K562 (cell line): ENCODE measurements around the gene RBMX. TPM values are rescaled to one million over a fixed set of nuclear protein-coding genes. Genes with fewer than 3 reads are reported as not detected.

Source experiments
- ATAC-seq: fragments of 200-7000 bp; cut with Tn5 transposase; 3 replicates; pipeline ENCODE4 v1.9.1; 2020; ENCODE audit warnings: moderate library complexity
- BruUV-seq: library from RNA; stranded (reverse); fragments of 400-500 nt; replicated peaks from 2 replicates; lab custom pipeline; 2021; lab: Mats Ljungman, UMichigan
- CTCF ChIA-PET: fragments of 300-600 bp; formaldehyde crosslinking; extraction: SDS; loops from one replicate; lab custom pipeline; 2021; ENCODE audit warnings: low intra/inter-chr PET ratio; lab: Yijun Ruan, JAX
- POLR2A ChIA-PET: fragments of 300-600, 350-650 bp; sonication (Branson Sonifier 250); formaldehyde crosslinking; extraction: SDS; loops from one replicate; lab custom pipeline; 2021; ENCODE audit warnings: antibody characterized with exemption, inconsistent platforms; lab: Yijun Ruan, JAX
- DNase-seq, 4 experiments: peaks; one replicate each; pipeline versions ENCODE4 v3.0.0 to v3.0.0-alpha.2; 2011 to 2018; ENCODE audit warnings: low spot score in 3 of 4, mixed read lengths in 3 of 4; ENCODE audit errors: extremely low read depth in 1 of 4
- FAIRE-seq: peaks from 2 replicates; lab custom pipeline; 2011; peaks lifted over from hg19 to GRCh38; lab: Jason Lieb, UNC
- H2AFZ ChIP-seq: 2 replicates; pipeline ENCODE4 v1.6.0; 2011; ENCODE audit warnings: low read depth, low read length, control low read depth, inconsistent platforms
- H3K27ac ChIP-seq: fragments of 200-600 bp; 3 replicates; pipeline ENCODE4 v1.8.0; 2011; ENCODE audit warnings: low read depth, mild to moderate bottlenecking, control low read depth, inconsistent platforms, low read length, moderate library complexity, mixed read lengths; ENCODE audit errors: extremely low read depth
- H3K27me3 ChIP-seq, 2 experiments: fragments of 300-600 bp in 1 of 2; 2 replicates in 1 of 2; 3 replicates in 1 of 2; pipeline versions ENCODE4 v1.6.0 to v1.8.0; 2011; ENCODE audit warnings: inconsistent platforms in 2 of 2, low read length in 2 of 2, mild to moderate bottlenecking in 1 of 2, mixed read lengths in 1 of 2, moderate library complexity in 1 of 2; ENCODE audit not compliant: control insufficient read depth in 2 of 2, insufficient read depth in 2 of 2
- H3K36me3 ChIP-seq: fragments of 300-600 bp; 3 replicates; pipeline ENCODE4 v1.8.0; 2011; ENCODE audit warnings: mild to moderate bottlenecking, low read length, inconsistent platforms; ENCODE audit not compliant: control insufficient read depth, insufficient read depth
- H3K4me1 ChIP-seq, 2 experiments: fragments of 200-600 bp in 1 of 2; replicated peaks in 1 of 2; 2 replicates in 1 of 2; 3 replicates in 1 of 2; pipeline versions ENCODE4 v1.5.1 to v1.8.0; 2011; ENCODE audit warnings: inconsistent platforms in 2 of 2, low read length in 2 of 2, mild to moderate bottlenecking in 1 of 2, mixed read lengths in 1 of 2, moderate library complexity in 1 of 2; ENCODE audit not compliant: control insufficient read depth in 2 of 2, insufficient read depth in 2 of 2
- H3K4me2 ChIP-seq: 2 replicates; pipeline ENCODE4 v1.6.1; 2011; ENCODE audit warnings: low read length, control low read depth, inconsistent platforms, mixed read lengths; ENCODE audit not compliant: insufficient read depth
- H3K4me3 ChIP-seq: fragments of 200-600 bp; sonication (generic), shearing (Covaris generic); 2 replicates; pipeline ENCODE4 v1.5.1; 2016; ENCODE audit warnings: control low read depth, inconsistent platforms
- H3K79me2 ChIP-seq: fragments of 200-600 bp; 3 replicates; pipeline ENCODE4 v1.8.0; 2011; ENCODE audit warnings: low read length, inconsistent platforms; ENCODE audit not compliant: control insufficient read depth, insufficient read depth
- H3K9ac ChIP-seq, 2 experiments: 2 replicates each; pipeline versions ENCODE4 v1.6.0 to v1.6.1; 2011; ENCODE audit warnings: low read depth in 2 of 2, low read length in 2 of 2, control low read depth in 1 of 2, inconsistent platforms in 1 of 2, mild to moderate bottlenecking in 1 of 2, mixed read lengths in 1 of 2; ENCODE audit not compliant: insufficient read depth in 1 of 2
- H3K9me1 ChIP-seq: one replicate; pipeline ENCODE4 v1.6.0; 2011; ENCODE audit warnings: inconsistent platforms, mild to moderate bottlenecking, low read length, moderate library complexity; ENCODE audit not compliant: control insufficient read depth, insufficient read depth
- H3K9me3 ChIP-seq: replicated peaks from 2 replicates; pipeline ENCODE4 v1.5.1; 2011; ENCODE audit warnings: low read depth, low read length, inconsistent platforms; ENCODE audit not compliant: control insufficient read depth, insufficient read depth
- H4K20me1 ChIP-seq: replicated peaks from 2 replicates; pipeline ENCODE4 v1.6.1; 2011; ENCODE audit warnings: low read length, inconsistent platforms, mixed read lengths; ENCODE audit not compliant: control insufficient read depth, insufficient read depth
- ATF3 ChIP-seq, 2 experiments: fragments of 450-650 bp in 1 of 2; sonication (generic) in 1 of 2; formaldehyde crosslinking in 1 of 2; IDR thresholded peaks in 1 of 2; conservative IDR thresholded peaks in 1 of 2; 2 replicates each; pipeline versions ENCODE4 v1.6.1 to v1.8.1; 2016 to 2023; ENCODE audit warnings: mild to moderate bottlenecking in 2 of 2, moderate library complexity in 2 of 2, inconsistent platforms in 1 of 2, missing genetic modification reagents in 1 of 2
- BCLAF1 ChIP-seq, 2 experiments: fragments of 450-650 bp in 1 of 2; IDR thresholded peaks; 2 replicates each; pipeline ENCODE4 v1.6.1; 2011 to 2017; ENCODE audit warnings: low read depth in 2 of 2, antibody characterized with exemption in 1 of 2, borderline replicate concordance in 1 of 2, low read length in 1 of 2, mild to moderate bottlenecking in 1 of 2, mixed read lengths in 1 of 2; ENCODE audit not compliant: control insufficient read depth in 1 of 2
- CEBPB ChIP-seq: fragments of 450-650 bp; IDR thresholded peaks from 2 replicates; pipeline ENCODE4 v1.6.1; 2016; ENCODE audit warnings: missing genetic modification characterization, missing compliant biosample characterization
- FOSL1 ChIP-seq: fragments of 200-800 bp; sonication (Bioruptor generic); conservative IDR thresholded peaks from 2 replicates; pipeline ENCODE4 v1.6.1; 2016; ENCODE audit warnings: missing genetic modification characterization, missing compliant biosample characterization
- GABPA ChIP-seq: fragments of 200-800 bp; sonication (Bioruptor generic); conservative IDR thresholded peaks from 2 replicates; pipeline ENCODE4 v1.6.1; 2016; ENCODE audit warnings: low read depth, missing genetic modification characterization, missing compliant biosample characterization
- JUND ChIP-seq, 2 experiments: IDR thresholded peaks; 2 replicates in 1 of 2; 3 replicates in 1 of 2; pipeline ENCODE4 v1.6.1; 2011; ENCODE audit warnings: borderline replicate concordance in 2 of 2, low read depth in 2 of 2, low read length in 2 of 2, improper control_type of control experiment in 1 of 2, missing biosample characterization in 1 of 2, missing genetic modification characterization in 1 of 2, missing genetic modification reagents in 1 of 2
- LEF1 ChIP-seq: fragments of 450-650 bp; IDR thresholded peaks from 2 replicates; pipeline ENCODE4 v1.6.1; 2016; ENCODE audit warnings: mild to moderate bottlenecking
- POLR2A ChIP-seq: fragments of 450-650 bp; conservative IDR thresholded peaks from 2 replicates; pipeline ENCODE4 v1.6.1; 2016
- POLR2AphosphoS2 ChIP-seq: IDR thresholded peaks from 2 replicates; pipeline ENCODE4 v1.6.1; 2012; ENCODE audit warnings: low read length, improper control_type of control experiment
- RBFOX2 ChIP-seq: fragments of 200-400 bp; formaldehyde crosslinking; IDR thresholded peaks from 2 replicates; pipeline ENCODE4 v1.6.1; 2017; ENCODE audit warnings: low read depth, mild to moderate bottlenecking, low read length, moderate library complexity
- SIRT6 ChIP-seq: IDR thresholded peaks from one replicate; pipeline ENCODE4 v1.6.1; 2012; ENCODE audit warnings: low read depth, mild to moderate bottlenecking, control low read depth, inconsistent platforms, low read length, moderate library complexity
- SUPT5H ChIP-seq: fragments of 450-650 bp; IDR thresholded peaks from 2 replicates; pipeline ENCODE4 v1.6.1; 2016
- THRAP3 ChIP-seq: fragments of 450-650 bp; IDR thresholded peaks from 2 replicates; pipeline ENCODE4 v1.6.1; 2016; ENCODE audit warnings: mild to moderate bottlenecking, inconsistent platforms, borderline replicate concordance
- ZNF384 ChIP-seq: IDR thresholded peaks from 2 replicates; pipeline ENCODE4 v1.6.1; 2012; ENCODE audit warnings: low read depth, low read length, improper control_type of control experiment
- ZNF75A ChIP-seq: fragments of 450-650 bp; formaldehyde crosslinking; IDR thresholded peaks from 2 replicates; pipeline ENCODE4 v1.4.0; 2020; ENCODE audit warnings: mild to moderate bottlenecking
- WGBS: fragments of 100-300 bp; shearing (Covaris generic); methylation state at CpG from one replicate; pipeline ENCODE4 v1.1.6; 2016; ENCODE audit warnings: low coverage, mixed read lengths; ENCODE audit not compliant: insufficient coverage; ENCODE audit errors: missing lambda C conversion rate; 5-methylcytosine and 5-hydroxymethylcytosine counted together
- in situ Hi-C: fragments of 300-500 bp; cut with MboI; formaldehyde crosslinking; loops from 4 replicates; pipeline ENCODE4 v1.15.0; 2018; ENCODE audit warnings: inconsistent platforms, mixed read lengths
- intact Hi-C: fragments of 100-400 bp; cut with micrococcal nuclease; formaldehyde crosslinking; loops from 2 replicates; pipeline ENCODE4 v1.14.2; 2022
- polyA plus RNA-seq, 8 experiments: library from polyadenylated mRNA; depleted of rRNA in 4 of 8; stranded (reverse) in 5 of 8; unstranded in 3 of 8; fragments of >200 nt; fragmentation: Nextera tagmentation in 2 of 8; fragmentation: Illumina TruSeq in 1 of 8; extraction: Ambion mirVana in 2 of 8; extraction: Trizol in 1 of 8; gene quantifications; 2 replicates each; pipeline versions ENCODE4 v1.2.1 to v1.2.3, GENCODE V29; 2011 to 2014; ENCODE audit warnings: inconsistent platforms in 1 of 8, missing spikeins in 1 of 8
- total RNA-seq, 7 experiments: library from RNA; depleted of rRNA in 6 of 7; stranded (reverse); fragments of >200 nt in 6 of 7; fragmentation: Illumina TruSeq in 2 of 7; extraction: Trizol in 2 of 7; gene quantifications; 2 replicates each; pipeline versions ENCODE4 v1.2.1 to v1.2.3, GENCODE V29; 2011 to 2021; ENCODE audit warnings: low replicate concordance in 1 of 7
- TF ChIP-seq, protein P1 (sequence below): fragments of 250-450 bp; sonication (Bioruptor Pico); IDR thresholded peaks from 2 replicates; pipeline ENCODE4 v1.8.0; 2021; ENCODE audit warnings: borderline replicate concordance, mild to moderate bottlenecking, moderate library complexity; ENCODE audit not compliant: poor library complexity, severe bottlenecking

Gene RBMX
- total and polyA plus RNA-seq, 9 of the 15 experiments (the other 6 are each of a cell fraction or from before 2014, with no cell fraction given), result 405 to 671 (median 540) TPM

GRCh38 chrX:136866337-136867095 is 14.0 kb downstream of the RBMX start:
- Histone ChIP-seq H3K4me3 (no peak overlapping the region), H4K20me1 (peaks cover 9% of the 10 kb centered on the region), H3K36me3 (peaks cover 82% of the 10 kb centered on the region), H3K79me2 (peaks cover 28% of the 10 kb centered on the region; the same call in 2 of the 3 replicates), H3K9me1 (no peaks in the 10 kb centered on the region), H2AFZ (no peak overlapping the region), H3K4me2 (no peak overlapping the region), H3K4me1 (no peaks in the 10 kb centered on the region; a peak in 1 of 5 replicates), H3K27ac (peak overlapping the region; percentile 33; the same call in 1 of the 3 replicates), H3K27me3 (no peaks in the 10 kb centered on the region), H3K9me3 (no peaks in the 10 kb centered on the region), H3K9ac (no peak overlapping the region)
- FAIRE-seq (no peak), ATAC-seq (peak; percentile 43), DNase-seq (no peak)
- POLR2A ChIA-PET, result interaction anchor here (0.6 to 4.9 kb wide), 7 partner anchors 9 to 140 kb away, joined by 3 to 24 read pairs (median 3); partner anchors contain the start of gene RBMX
- in situ Hi-C loops, result no loop called here
- TSS peak; percentile 5 for BruUV-seq
- WGBS, result 74% methylated on average over 10 of the region's 14 CpGs
- intact Hi-C loops, result loop anchor here (10.0 kb wide), 1 partner anchor 152 kb away; no protein-coding TSS in a partner anchor
- CTCF ChIA-PET, result no interaction called here
- TF ChIP-seq JUND (IDR thresholded peaks at IDR 0.05; ENCODE audit: borderline replicate concordance, low read depth, low read length), result peak; percentile 47; the same call in 1 of the 2 replicates
- TF ChIP-seq JUND (tag; IDR thresholded peaks at IDR 0.05; ENCODE audit: borderline replicate concordance, low read depth, low read length), result no peak
- no peak for TF ChIP-seq LEF1
- TF ChIP-seq POLR2A, result 0 out of 2 replicates have a peak, but pooled peaks have one; percentile 51
- no peak for TF ChIP-seq GABPA
- peak; percentile 91; the same call in 1 of the 2 replicates for TF ChIP-seq POLR2AphosphoS2
- TF ChIP-seq SUPT5H, result peak; percentile 53
- TF ChIP-seq ZNF384, result peak; percentile 65
- TF ChIP-seq FOSL1 (tag), result 0 out of 2 replicates have a peak, but pooled peaks have one; percentile 18
- peak; percentile 35; the same call in 1 of the 2 replicates for TF ChIP-seq ATF3 (IDR thresholded peaks at IDR 0.05)
- no peak for TF ChIP-seq ATF3 (CRISPR knock-in tag; conservative IDR thresholded peaks at IDR 0.05)
- TF ChIP-seq RBFOX2, result peak; percentile 35; the same call in 1 of the 2 replicates
- no peak for TF ChIP-seq THRAP3
- 0 out of 4 replicates have a peak, but pooled peaks of 1 of the 2 experiments have one; percentile 34 for TF ChIP-seq BCLAF1 (IDR thresholded peaks at IDR 0.05; ENCODE audit: borderline replicate concordance in 1 of 2, control insufficient read depth in 1 of 2, low read depth in 2 of 2, low read length in 1 of 2)
- peak; percentile 85 for TF ChIP-seq CEBPB (tag)
- no peak for TF ChIP-seq ZNF75A (CRISPR knock-in tag)
- TF ChIP-seq, protein P1, sequence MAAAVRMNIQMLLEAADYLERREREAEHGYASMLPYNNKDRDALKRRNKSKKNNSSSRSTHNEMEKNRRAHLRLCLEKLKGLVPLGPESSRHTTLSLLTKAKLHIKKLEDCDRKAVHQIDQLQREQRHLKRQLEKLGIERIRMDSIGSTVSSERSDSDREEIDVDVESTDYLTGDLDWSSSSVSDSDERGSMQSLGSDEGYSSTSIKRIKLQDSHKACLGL (CRISPR knock-in tag), result no peak
- TF ChIP-seq SIRT6, result peak; percentile 33
